ENCODE data around the gene EPHB2.

DNA sequence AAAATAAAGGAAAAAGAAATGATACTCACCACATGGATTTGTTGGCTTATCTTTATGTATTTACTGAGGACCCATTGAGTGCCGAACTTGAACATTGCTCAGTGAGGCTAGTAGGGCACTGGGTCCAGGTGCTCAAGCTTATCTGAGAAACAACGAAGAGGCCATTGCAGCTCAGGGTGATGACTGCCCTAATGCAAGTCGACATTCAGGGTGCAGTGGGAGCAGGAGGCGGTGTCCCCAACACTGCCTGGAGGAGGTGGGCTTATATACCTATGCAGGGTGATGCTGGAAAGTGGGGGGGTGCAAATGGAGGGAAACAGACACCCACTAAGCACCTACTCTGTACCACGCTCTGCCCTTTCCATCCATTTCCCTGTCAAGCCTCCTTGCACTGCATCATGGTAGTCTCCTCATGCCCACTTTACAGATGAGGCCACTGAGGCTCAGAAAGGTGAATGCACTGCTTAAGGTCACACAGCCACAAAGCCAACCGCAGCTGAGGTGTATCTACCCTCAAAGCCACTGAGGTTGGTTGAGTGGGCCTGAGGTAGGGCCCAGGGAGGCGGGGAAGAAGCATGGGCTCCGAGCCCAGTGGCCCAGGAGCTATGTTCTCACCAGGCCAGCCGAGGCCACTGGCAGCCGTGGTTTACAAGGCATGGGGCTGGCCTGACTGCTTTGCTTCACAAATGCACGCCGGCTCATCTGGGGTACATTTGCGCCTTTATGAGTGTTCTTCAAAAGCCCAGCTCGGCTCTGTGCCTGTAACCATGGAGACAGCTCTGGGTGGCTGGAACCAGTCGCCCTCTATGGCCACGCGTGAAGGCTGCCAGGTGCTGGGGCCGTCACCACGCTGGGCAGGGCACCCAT lies 103.8 kb downstream of the EPHB2 start:
- TF ChIP-seq EZH2 (IDR thresholded peaks at IDR 0.05; ENCODE audit: insufficient read depth, poor library complexity, severe bottlenecking): no peak
- TF ChIP-seq EZH2phosphoT487 (IDR thresholded peaks at IDR 0.05; ENCODE audit: insufficient read depth, low read depth): no peak

Data from GM23248 (cell line).